Measurements from ENCODE around the gene AHDC1. TPM values are rescaled to one million over a fixed set of nuclear protein-coding genes. Genes with fewer than 3 reads are reported as not detected.

The AHDC1 gene
- total RNA-seq, 1 experiment from 2014 or later, result 20.4 TPM

DNA sequence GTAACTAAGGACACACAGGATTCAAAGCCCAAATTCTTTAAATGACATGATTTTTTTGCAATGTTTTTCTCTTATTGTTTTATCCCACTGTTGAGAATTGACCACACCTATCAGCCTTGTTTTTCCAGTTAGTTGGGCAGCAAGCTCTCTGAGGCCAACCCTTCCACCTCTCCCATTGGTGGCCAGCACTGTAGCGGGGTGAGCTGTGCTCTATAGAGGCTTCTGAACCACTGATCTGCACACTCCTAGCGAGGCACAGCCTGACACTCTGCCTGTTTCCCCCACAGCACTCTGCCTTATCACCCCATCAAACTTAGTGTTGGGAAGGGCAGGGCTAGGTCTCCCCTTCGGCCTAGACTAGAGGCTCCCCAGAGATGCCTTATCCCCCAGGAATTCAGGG, 19.5 kb downstream of the AHDC1 start:
- DNase-seq (ENCODE audit: low spot score), result no peak

DNA sequence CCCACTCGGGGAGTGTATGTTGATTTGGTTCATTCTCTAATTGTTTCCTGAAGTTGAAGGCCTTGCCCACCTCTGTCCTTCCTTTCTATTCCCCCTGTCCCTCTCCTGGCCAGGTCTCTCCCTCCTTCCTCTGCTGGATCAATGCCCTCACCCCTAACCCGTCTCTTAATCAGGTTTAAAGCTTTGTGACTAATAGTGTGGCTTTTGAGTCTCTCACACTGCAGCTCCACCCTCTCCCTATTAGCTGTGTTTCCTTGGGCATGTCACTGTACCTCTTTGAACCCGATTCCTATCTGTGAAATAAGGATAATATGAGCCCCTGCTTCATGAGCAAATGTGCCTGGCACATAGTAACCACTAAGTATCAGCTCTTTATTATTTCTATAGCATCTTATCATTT, 20.5 kb downstream of the AHDC1 start:
- DNase-seq (ENCODE audit: low spot score), result no peak

DNA sequence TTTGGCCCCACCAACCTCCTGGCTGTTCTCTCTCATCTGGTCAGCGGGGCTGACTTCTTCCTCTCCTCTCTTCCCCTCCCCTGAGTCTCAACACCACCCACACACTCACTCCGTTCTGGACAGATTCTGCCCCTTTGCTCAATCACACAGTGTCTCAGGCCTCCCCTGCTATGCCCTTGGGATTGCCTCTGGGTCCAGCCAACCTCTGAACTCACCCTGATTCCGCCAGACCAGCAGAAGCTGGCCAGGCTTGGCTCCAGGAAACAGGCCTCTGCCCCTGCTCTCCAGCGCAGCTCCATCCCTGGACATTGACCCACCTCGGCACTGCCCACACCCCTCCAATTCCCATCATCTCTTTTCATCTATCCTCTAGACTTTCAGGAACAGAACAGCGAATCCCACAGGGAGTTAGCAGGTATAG, 22.1 kb downstream of the AHDC1 start:
- no peak for DNase-seq (ENCODE audit: low spot score)

DNA sequence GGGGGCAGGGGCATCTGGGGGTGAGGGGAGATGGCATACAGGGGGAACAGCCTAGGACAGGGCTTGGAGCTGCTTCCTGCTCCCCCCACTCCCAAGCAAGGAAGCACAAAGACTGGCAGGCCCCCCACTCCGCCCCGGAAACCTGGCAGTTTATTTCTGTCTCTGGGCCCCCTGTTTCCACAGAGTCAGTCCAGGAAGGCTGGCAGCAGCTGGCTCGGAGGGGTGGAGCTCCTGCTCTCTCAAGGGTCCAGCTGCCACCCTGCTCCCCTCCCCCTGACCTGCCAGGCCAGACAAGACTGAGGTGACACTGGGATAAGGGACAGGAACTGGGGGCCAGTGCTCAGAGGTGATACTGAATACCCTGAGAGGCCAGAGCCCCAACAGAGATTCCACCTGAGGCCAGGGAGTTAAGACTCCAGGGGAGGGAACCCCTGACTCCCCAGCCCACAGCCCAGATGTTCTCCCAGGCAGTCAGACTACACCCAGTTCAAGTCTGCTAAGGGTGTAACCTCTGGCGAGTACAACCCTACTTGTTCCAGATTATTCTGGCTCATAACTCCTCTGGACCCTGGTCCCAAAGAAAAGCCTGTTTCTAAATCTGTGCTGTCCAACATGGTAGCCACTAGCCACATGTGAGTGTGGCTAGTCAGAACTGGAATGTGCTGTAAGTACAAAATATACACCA, 26.3 kb downstream of the AHDC1 start:
- DNase-seq (ENCODE audit: low spot score), result no peak

DNA sequence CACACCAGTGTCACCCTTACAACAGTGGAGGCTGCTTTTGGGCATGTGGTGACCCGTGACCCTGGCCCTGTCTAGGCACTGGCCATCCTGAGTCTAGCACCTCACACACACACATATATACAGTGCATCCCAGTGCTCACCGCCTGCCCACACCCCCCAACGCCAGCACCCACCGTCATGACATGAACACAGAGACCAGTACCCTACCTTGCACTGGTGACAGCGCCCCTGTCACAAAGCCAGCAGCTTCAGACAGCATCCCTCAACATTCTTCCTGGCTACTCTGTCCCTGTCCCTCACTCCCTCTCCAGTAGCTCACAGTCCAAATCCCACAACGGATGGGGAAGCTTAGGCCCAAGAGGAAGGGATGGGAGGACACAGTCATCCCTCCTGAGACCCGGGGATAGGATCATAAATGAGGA, 27.1 kb downstream of the AHDC1 start:
- DNase-seq (ENCODE audit: low spot score), result no peak

DNA sequence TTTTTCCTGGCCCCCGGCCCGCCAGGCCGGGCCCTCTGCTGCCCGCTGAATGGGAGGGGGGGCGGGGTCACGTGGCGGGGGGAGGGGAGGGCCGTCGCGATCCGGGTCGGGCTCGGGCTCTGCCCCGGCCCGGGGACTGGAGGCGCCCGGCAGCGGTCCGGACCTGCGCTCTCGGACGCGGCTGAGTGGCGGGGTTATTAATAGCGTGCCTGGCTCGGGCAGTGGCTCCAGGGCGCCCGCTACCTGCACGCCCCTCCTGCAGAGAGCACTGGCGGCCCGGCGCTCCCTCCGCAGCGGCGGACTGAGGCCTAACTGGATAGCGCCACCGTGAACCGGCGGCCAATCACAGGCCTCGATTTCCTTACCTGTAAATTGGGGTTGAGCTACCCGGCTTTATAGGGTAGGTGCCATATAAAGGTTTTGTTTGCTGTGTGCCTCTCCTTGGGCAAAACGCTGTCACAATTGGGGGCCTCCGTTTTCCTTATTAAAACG, 28.1 kb downstream of the AHDC1 start:
- DNase-seq (ENCODE audit: low spot score), result peak; percentile 80

DNA sequence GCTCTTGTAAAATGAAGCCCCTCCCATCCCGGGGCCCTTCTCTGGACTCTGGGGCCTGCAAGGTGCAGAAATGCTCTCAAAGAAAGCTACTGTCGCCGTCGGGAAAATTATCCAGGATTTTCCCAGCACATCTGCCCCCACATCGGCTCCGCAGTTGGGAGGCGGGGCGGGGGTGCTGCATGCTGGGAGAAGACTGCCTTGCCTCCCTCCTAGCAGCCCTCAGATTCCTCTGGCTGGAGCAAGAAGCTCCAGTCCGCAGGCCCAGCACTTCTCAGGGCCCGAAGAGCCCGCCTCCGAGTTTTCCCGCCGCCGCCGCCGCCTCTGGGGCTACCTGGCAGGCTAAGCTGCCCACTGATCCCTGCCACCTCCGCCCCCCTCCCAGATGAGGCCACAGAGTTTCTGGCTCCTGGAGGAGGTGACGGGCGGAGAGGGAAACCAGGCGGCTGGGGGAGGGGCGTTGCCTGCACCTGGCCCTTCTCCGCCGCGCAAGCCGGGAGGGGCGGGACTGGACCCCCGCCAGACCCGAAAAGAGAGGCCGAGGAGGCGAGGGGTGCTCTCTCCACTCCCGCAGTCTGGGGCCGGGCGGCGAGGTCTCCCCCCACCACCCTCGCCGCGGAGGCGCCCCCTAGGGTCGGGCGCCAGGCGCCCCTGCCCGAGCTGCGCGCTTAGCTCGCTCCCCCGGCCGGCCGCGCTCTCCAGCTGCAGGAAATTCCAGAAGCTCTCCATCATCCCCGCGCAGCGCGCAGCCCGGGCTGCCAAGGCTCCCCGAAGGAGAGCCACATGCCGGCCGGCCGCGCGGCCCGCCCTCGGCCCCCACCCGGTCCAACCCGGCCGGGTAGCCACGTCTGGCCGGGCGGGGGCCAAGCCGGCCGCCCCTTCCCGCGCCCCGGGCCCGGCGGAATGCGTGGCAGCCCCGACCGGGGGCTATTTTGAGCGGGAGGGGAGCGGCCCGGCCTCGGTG, 28.8 kb downstream of the AHDC1 start:
- DNase-seq (ENCODE audit: low spot score), result peak; percentile 84

DNA sequence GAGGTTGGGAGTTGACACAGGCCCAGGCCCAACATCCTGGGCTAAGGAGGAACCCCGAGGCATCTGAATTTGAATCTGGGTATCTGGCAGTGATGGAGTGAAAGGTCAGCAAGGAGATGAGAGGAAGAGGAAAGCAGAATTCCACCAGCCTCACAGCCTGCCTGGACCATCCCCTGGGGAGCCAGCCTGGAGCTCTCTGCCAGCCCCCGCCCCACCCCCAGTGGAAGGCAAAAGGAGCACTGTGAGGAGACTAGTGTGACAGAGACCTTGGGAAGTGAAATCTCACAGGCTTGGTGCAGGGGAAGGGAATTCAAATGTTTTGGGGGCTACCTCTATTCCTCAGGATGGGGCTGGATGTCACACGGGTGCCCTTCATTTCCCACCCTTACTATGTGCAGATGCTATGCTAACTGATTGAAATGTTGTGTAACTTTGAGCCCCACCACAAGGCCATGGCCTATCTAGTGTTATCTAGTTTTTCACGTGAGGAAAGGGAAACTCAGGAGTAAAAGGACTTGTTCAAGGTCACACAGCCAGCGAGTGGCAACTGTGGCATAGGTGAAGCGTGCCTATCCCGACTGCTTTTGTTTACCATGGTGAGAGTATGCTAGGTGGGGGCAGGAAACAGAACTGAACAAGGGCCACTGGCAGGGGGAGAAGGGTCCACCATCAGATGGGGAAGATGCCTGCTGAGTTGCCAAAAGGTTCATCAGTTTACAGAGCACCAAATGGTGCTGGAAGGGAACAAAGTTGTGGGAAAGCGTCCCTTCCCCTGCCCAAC, 29.8 kb downstream of the AHDC1 start:
- peak; percentile 12 for DNase-seq (ENCODE audit: low spot score)

DNA sequence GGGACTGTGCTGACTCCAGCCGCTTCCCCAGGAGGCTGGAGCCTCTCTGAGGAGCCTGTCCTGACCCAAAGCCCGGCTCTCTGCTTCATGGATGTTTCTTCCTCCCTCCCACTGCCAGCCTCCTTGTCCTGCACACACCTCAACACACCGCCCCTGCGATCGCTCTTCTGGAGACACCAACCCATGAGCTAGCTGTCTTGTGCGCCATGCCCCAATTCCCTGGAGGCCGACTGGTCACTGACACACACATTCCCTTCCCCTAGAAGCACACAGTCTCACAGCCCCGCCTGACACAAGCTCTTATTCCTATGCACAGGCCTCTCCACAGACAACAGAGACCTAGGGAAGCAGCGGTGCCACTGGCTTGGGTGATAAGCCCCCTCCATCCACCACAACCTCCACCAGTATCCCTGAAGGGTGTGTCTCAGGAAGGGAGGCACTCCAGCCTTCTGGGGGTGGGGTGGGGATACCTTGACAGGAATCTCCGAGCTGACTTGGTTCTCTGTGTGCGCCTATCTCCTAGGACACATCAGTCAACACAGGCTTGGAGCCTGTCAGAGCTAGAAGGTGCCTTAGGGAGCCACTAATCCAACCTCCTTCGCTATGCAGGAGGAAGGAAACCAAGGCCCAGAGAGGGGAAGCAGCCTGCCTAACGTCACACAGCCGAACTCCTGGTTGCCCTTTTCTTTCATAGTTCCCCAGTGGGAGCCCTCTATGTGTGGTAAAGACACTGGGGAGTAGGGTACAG, 31.1 kb downstream of the AHDC1 start:
- no peak for DNase-seq (ENCODE audit: low spot score)

DNA sequence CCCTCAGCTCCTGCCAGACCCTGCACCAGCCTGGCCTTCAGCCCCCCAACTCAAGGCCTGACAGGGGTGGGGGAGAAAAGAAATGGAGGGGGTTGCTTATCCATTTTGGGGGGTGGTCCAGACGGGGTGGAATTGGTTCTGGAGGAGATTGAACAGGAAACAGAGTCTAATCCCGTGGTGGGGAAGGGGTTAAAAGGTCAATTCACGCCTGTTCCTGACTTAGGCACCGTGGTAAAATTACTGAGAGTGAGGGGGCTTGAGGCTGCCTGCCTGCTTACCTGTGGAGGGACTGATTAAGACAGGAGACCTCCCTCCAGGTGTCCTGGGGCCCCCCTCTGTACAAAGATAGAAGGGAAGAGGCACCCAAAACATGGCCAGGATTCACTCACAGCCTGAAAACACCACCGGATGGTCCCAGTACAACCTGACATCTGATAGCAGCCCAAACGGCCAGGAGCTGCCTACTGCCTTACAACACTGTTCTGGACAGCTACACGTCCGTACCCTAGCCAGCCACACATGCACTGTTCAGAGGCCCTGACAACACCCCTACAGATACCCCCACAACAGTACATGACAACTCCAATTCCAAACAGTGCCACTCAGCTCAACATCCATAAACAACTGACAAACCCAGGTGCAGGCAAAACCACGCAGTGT, 31.8 kb downstream of the AHDC1 start:
- DNase-seq (ENCODE audit: low spot score), result no peak

DNA sequence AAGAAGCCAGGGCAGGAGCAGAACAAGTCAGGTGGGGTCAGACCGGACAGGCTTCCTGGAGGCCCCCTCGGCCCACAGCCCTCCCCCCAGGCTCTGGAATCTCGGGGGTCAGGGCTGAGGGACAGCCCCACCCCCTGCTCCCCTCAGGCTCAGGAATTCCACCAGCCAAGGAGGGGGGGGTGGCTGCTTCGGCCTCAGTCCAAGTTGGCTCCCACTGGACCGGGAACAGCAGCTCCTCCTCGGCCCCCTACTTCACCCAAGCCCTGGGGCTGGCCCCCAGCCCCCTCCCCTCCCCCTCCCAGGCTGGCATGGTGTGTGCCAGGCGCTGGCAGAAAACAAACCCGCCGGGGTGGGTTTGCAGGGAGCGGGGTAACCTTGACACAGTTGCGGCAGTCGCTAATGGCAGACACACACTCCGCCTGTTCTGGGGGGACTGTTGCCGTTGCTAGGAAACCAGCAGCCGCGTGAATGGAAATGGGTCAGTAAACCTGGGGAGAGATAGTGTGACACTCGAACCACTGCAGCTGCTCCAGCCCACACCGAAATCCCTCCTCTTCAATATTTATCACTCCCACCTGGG, 32.4 kb downstream of the AHDC1 start:
- DNase-seq (ENCODE audit: low spot score), result no peak

DNA sequence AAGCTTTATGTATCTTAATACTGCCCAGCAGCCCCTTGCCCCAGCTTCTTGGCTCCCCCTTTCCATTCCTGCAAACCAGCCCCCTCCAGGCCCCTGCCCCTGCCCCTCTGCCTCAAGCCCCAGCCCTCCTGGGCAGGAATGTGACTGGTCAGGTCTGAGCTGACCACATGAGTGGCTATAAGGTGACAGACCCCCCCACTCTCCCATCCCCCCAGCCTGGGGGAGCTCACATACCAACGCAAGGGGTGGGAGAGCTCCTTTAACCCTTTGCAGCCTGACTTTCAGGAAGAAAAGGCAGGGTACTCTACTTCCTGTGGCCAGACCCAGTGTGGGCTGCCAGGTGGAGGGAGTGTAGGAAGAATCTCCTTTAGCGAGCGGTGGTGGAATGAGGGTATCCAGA, 33.2 kb downstream of the AHDC1 start:
- no peak for DNase-seq (ENCODE audit: low spot score)

DNA sequence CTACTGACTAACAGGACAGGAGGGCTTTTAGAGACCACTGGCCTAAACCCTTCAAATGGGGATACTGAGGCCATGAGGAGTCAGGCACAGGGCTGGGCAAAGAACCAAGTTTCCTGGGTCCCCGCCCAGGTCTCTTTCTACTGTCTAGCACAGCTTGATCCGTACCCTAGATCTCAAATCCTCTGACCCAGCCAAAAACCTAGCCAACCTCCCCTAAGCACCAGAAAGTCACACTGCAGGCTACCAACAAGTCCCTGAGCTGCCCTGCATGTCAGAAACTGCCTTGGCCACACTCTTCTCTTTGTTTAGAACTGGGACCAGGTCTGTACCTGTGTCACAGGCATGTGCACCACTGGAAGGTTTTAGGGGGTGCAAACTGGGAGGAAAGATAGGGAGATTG, 33.6 kb downstream of the AHDC1 start:
- DNase-seq (ENCODE audit: low spot score), result no peak

DNA sequence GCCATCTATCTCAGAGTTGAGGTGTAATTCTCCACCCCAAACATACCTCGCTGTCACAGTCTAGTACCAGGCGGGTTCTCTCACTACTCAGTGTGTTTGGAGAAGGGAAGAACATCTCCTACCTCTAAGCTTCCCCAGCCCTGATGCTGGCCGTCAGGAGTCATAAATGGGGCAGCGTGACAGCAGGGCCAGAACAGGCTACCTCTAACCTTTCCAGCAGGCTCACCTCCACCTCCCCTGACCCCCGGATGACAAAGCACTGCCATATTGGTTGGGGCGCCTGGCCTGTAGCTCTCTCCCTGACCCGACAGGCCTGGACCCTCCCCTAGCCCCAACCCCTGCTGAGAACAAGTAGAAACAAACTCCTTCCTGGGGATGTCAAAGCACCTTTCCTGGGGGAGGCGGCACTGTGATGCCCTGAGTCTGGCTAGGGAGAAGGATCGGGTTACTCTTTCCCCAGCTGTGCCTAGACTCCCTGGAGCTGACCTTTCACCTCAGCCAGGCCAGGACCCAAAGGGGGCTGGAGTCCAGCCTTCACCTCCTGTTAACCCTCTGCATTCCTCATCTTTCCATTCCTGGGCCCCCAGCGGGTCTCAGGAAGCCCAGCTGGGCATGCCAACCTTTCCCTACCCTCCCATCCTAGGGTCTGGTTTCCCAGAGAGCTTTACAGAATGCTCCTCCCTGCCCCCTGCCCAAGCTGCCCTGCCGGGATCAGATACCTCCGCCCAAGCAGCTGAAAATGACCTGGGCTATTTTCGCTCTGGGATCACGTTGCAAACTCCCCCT, 34.2 kb downstream of the AHDC1 start:
- peak; percentile 17 for DNase-seq (ENCODE audit: low spot score)

DNA sequence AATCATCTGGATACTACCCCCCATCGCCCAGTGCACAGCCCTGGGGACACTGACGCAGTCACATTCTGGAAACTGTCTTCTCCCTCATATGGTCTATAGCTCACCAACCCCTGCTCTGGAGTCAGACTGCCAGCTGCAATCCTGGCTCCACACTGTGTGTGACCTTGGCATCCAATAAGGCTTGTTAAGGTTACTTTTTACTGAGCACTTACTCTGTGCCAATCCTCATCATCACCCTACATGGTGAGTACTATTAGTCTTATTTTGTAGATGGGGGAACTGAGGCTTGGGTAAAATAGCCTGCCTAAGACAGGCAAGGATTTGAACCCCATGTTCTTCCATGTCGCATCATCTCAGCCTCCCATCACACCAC, 34.9 kb downstream of the AHDC1 start:
- peak; percentile 35 for DNase-seq (ENCODE audit: low spot score)

DNA sequence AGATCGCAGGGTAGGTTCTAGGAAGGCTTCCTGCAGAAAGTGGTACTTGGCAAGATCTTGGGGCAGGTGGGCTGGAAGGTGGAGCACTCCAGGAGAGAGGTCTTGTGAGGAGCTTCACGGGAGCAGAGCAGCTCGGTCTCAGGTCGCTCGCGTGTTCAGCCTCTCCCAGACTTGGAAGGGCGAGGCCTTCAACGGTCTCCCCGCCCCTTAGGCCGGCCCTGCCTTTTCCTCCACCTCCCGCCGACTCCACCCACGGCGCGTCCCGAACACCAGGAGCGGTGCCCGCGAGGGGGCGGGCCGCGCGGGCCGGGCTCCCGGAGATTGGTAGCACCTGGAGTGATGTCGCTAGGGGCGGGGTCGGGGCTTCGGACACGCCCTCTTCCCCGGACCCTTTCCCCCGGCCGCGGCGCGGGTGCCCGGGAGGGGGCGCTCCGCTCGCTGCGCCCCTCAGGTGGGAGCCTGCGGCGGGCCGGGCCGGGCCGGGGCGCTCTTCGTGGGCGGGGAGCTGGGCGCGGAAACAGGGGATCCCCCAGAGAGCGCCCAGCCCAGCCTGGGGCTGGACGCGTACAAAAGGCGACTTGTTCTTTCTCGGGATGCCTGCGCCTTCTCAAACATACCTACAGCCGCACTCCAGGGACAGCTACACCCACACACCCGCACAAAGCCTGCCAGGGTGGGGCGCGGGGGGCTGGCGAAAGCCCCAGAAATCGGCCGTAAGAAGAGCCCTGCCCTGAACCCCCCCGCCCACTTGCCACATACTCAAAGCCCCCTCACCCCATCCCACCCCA, 35.5 kb downstream of the AHDC1 start:
- peak; percentile 97 for DNase-seq (ENCODE audit: low spot score)

DNA sequence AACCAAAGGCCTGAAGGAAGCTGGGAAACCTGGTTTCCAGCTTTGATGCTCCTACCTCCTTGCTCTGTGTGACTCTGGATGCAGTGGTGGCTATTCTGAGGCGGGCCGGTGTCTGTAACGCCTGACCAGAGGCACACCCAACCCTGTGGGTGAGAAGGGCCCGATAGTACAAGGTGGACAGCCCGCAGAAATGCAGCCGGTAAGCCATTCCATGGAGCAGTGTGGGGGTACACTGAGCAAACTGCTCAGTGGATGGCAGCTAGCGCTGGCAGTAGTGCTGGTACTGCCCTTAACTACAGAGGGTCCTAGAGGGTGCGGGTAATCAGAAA, 36.0 kb downstream of the AHDC1 start:
- no peak for DNase-seq (ENCODE audit: low spot score)

DNA sequence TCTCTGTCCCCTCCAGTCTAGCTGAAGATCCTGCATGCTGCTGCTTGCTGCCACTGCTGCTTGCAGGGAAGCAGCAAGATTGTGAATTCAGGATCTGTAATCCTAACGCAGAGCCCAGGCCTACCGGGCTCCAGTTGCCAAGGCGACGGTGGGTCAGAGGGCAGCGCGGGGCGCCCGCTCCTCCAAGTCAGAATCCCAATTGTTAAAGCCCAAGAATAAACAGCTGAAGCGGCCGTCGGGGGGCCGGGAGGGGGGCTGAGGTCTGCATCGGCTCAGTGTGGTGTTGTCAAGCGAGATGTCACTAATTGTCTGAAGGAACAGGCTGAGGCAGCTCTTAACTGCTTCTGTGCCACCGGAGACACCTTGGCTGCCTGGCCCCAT, 36.8 kb downstream of the AHDC1 start:
- no peak for DNase-seq (ENCODE audit: low spot score)
